IMR-90 (cell line): ENCODE measurements around the gene ZYX. TPM values are rescaled to one million over a fixed set of nuclear protein-coding genes. Genes with fewer than 3 reads are reported as not detected.

Experiments used
- ATAC-seq: fragments of 200-7000 bp; cut with Tn5 transposase; 2 replicates; pipeline ENCODE4 v1.9.1; 2020; ENCODE audit warnings: low read depth, mild to moderate bottlenecking, moderate library complexity
- BruUV-seq: library from RNA; stranded (reverse); fragments of 400-500 nt; replicated peaks from 2 replicates; lab custom pipeline; 2021; lab: Mats Ljungman, UMichigan
- CTCF ChIA-PET: fragments of 300-600 bp; formaldehyde crosslinking; extraction: SDS; loops from one replicate; lab custom pipeline; 2021; ENCODE audit warnings: antibody characterized with exemption; lab: Yijun Ruan, JAX
- POLR2A ChIA-PET: fragments of 300-600 bp; sonication (Branson Sonifier 250); formaldehyde crosslinking; loops from one replicate; lab custom pipeline; 2022; ENCODE audit warnings: antibody characterized with exemption; ENCODE audit not compliant: unreplicated experiment; lab: Charles Lee
- DNase-seq: peaks from one replicate; pipeline ENCODE4 v3.0.0; 2013
- H2AFZ ChIP-seq: replicated peaks from 2 replicates; pipeline ENCODE3; 2013; ENCODE audit warnings: low read length, mild to moderate bottlenecking; ENCODE audit not compliant: poor library complexity
- H2AK5ac ChIP-seq: 2 replicates; pipeline ENCODE4 v1.6.1; 2013; ENCODE audit warnings: low read depth, low read length, inconsistent platforms
- H2AK9ac ChIP-seq: replicated peaks from 2 replicates; pipeline ENCODE3; 2013; ENCODE audit warnings: mild to moderate bottlenecking, low read depth, low read length, moderate library complexity; ENCODE audit not compliant: poor library complexity
- H2BK120ac ChIP-seq: 2 replicates; pipeline ENCODE4 v1.6.1; 2013; ENCODE audit warnings: low read depth, low read length, inconsistent platforms
- H2BK15ac ChIP-seq: 3 replicates; pipeline ENCODE4 v1.6.1; 2013; ENCODE audit warnings: low read depth, low read length, inconsistent platforms
- H2BK20ac ChIP-seq: 2 replicates; pipeline ENCODE4 v1.6.1; 2013; ENCODE audit warnings: low read depth, mild to moderate bottlenecking, inconsistent platforms, low read length, moderate library complexity
- H2BK5ac ChIP-seq: 2 replicates; pipeline ENCODE4 v1.6.1; 2013; ENCODE audit warnings: mild to moderate bottlenecking, low read depth, low read length, inconsistent platforms; ENCODE audit not compliant: poor library complexity, severe bottlenecking
- H3K14ac ChIP-seq: replicated peaks from 2 replicates; pipeline ENCODE4 v1.6.1; 2013; ENCODE audit warnings: low read depth, low read length, inconsistent platforms
- H3K18ac ChIP-seq: 2 replicates; pipeline ENCODE4 v1.6.1; 2013; ENCODE audit warnings: low read depth, low read length, control low read depth
- H3K23ac ChIP-seq: 2 replicates; pipeline ENCODE4 v1.6.1; 2013; ENCODE audit warnings: low read depth, low read length, inconsistent platforms
- H3K27ac ChIP-seq: 2 replicates; pipeline ENCODE4 v1.5.1; 2013; ENCODE audit warnings: mild to moderate bottlenecking, control low read depth, low read length; ENCODE audit not compliant: insufficient read depth
- H3K27me3 ChIP-seq: 2 replicates; pipeline ENCODE4 v1.6.1; 2013; ENCODE audit warnings: low read length; ENCODE audit not compliant: control insufficient read depth, insufficient read depth
- H3K36me3 ChIP-seq: 2 replicates; pipeline ENCODE4 v1.6.1; 2013; ENCODE audit warnings: low read length, mixed read lengths; ENCODE audit not compliant: control insufficient read depth, insufficient read depth
- H3K4ac ChIP-seq: 2 replicates; pipeline ENCODE4 v1.6.1; 2013; ENCODE audit warnings: low read depth, low read length, inconsistent platforms
- H3K4me1 ChIP-seq: 2 replicates; pipeline ENCODE4 v1.6.1; 2013; ENCODE audit warnings: low read length, mixed read lengths; ENCODE audit not compliant: control insufficient read depth, insufficient read depth
- H3K4me2 ChIP-seq: 2 replicates; pipeline ENCODE4 v1.6.1; 2013; ENCODE audit warnings: low read depth, mild to moderate bottlenecking, control low read depth, low read length, moderate library complexity
- H3K4me3 ChIP-seq: 2 replicates; pipeline ENCODE4 v1.5.1; 2013; ENCODE audit warnings: low read depth, mild to moderate bottlenecking, control low read depth, low read length, moderate library complexity; ENCODE audit not compliant: insufficient read depth
- H3K56ac ChIP-seq: 2 replicates; pipeline ENCODE4 v1.6.1; 2013; ENCODE audit warnings: low read length, inconsistent platforms; ENCODE audit not compliant: insufficient read depth; ENCODE audit errors: extremely low read depth
- H3K79me1 ChIP-seq, 2 experiments: 2 replicates each; pipeline ENCODE4 v1.6.1; 2013; ENCODE audit warnings: low read length in 2 of 2, inconsistent platforms in 1 of 2, low read depth in 1 of 2
- H3K9ac ChIP-seq: 2 replicates; pipeline ENCODE4 v1.6.1; 2013; ENCODE audit warnings: low read depth, low read length, control low read depth
- H3K9me1 ChIP-seq: 2 replicates; pipeline ENCODE4 v1.6.1; 2013; ENCODE audit warnings: low read length, inconsistent platforms; ENCODE audit not compliant: insufficient read depth
- H3K9me3 ChIP-seq: 2 replicates; pipeline ENCODE4 v1.6.1; 2013; ENCODE audit warnings: low read length; ENCODE audit not compliant: control insufficient read depth, insufficient read depth
- H4K20me1 ChIP-seq: 2 replicates; pipeline ENCODE4 v1.6.1; 2013; ENCODE audit warnings: low read length, inconsistent platforms; ENCODE audit not compliant: insufficient read depth
- H4K5ac ChIP-seq: 2 replicates; pipeline ENCODE4 v1.6.1; 2013; ENCODE audit warnings: mild to moderate bottlenecking, low read depth, low read length, control low read depth
- H4K8ac ChIP-seq, 2 experiments: 2 replicates each; pipeline ENCODE4 v1.6.1; 2013; ENCODE audit warnings: low read depth in 2 of 2, low read length in 2 of 2, control low read depth in 1 of 2, inconsistent platforms in 1 of 2
- H4K91ac ChIP-seq: 2 replicates; pipeline ENCODE4 v1.6.1; 2013; ENCODE audit warnings: low read depth, low read length, inconsistent platforms; ENCODE audit not compliant: insufficient read depth
- CHD1 ChIP-seq: IDR thresholded peaks from 2 replicates; pipeline ENCODE4 v1.6.1; 2012; ENCODE audit warnings: low read depth, low read length, improper control_type of control experiment
- CTCF ChIP-seq: conservative IDR thresholded peaks from 2 replicates; pipeline ENCODE4 v1.5.1; 2012; ENCODE audit warnings: mild to moderate bottlenecking, low read depth, low read length, improper control_type of control experiment
- ELK1 ChIP-seq: fragments of 150-350 bp; IDR thresholded peaks from 2 replicates; pipeline ENCODE4 v1.6.1; 2016; ENCODE audit warnings: low read depth, mild to moderate bottlenecking, low read length, moderate library complexity, borderline replicate concordance
- FOS ChIP-seq: fragments of 150-350 bp; IDR thresholded peaks from 2 replicates; pipeline ENCODE4 v1.6.1; 2016; ENCODE audit warnings: low read depth, low read length
- MAFK ChIP-seq: IDR thresholded peaks from 2 replicates; pipeline ENCODE4 v1.6.1; 2012; ENCODE audit warnings: low read depth, low read length, improper control_type of control experiment
- MAZ ChIP-seq: IDR thresholded peaks from 2 replicates; pipeline ENCODE4 v1.6.1; 2012; ENCODE audit warnings: low read depth, mild to moderate bottlenecking, low read length, improper control_type of control experiment, moderate library complexity, borderline replicate concordance
- MXI1 ChIP-seq: IDR thresholded peaks from 2 replicates; pipeline ENCODE4 v1.6.1; 2012; ENCODE audit warnings: low read depth, mild to moderate bottlenecking, low read length, moderate library complexity, borderline replicate concordance
- POLR2A ChIP-seq: IDR thresholded peaks from 2 replicates; pipeline ENCODE4 v1.6.1; 2012; ENCODE audit warnings: mild to moderate bottlenecking, low read depth, low read length
- RAD21 ChIP-seq: IDR thresholded peaks from 2 replicates; pipeline ENCODE4 v1.6.1; 2012; ENCODE audit warnings: low read length, improper control_type of control experiment
- SMC3 ChIP-seq: fragments of 150-350 bp; IDR thresholded peaks from 2 replicates; pipeline ENCODE4 v1.6.1; 2016; ENCODE audit warnings: low read depth, mild to moderate bottlenecking, antibody characterized with exemption, low read length, moderate library complexity
- USF2 ChIP-seq: fragments of 150-350 bp; IDR thresholded peaks from 2 replicates; pipeline ENCODE4 v1.6.1; 2017; ENCODE audit warnings: mild to moderate bottlenecking, antibody characterized with exemption, low read length, low read depth
- WGBS, 2 experiments: methylation state at CpG; one replicate each; pipeline versions ENCODE4 v1.1.5 to v1.1.7; 2013; ENCODE audit warnings: missing lambda C conversion rate in 2 of 2; ENCODE audit not compliant: insufficient read length in 1 of 2; ENCODE audit errors: extremely low coverage in 2 of 2; 5-methylcytosine and 5-hydroxymethylcytosine counted together
- dilution Hi-C: fragments of 300-500 bp; cut with HindIII; formaldehyde crosslinking; loops from one replicate; pipeline ENCODE4 v1.14.3; 2018; ENCODE audit warnings: low sequenced_read_pairs; ENCODE audit not compliant: unreplicated experiment
- in situ Hi-C: fragments of 300-500 bp; cut with MboI; formaldehyde crosslinking; loops from 3 replicates; pipeline ENCODE4 v1.14.3; 2019; ENCODE audit warnings: low sequenced_read_pairs, inconsistent platforms, mixed read lengths
- intact Hi-C: fragments of 100-400 bp; cut with micrococcal nuclease; formaldehyde crosslinking; loops from 2 replicates; pipeline ENCODE4 v1.10.0; 2022
- polyA plus RNA-seq, 3 experiments: library from polyadenylated mRNA; depleted of rRNA; stranded (reverse); fragments of >200 nt; gene quantifications; 2 replicates each; pipeline ENCODE4 v1.2.3, GENCODE V29; 2012; ENCODE audit warnings: low replicate concordance in 1 of 3
- total RNA-seq: library from RNA; depleted of rRNA; stranded (reverse); fragments of >200 nt; gene quantifications from 2 replicates; pipeline ENCODE4 v1.2.3, GENCODE V29; 2012

Gene ZYX
- total and polyA plus RNA-seq, 2 of the 4 experiments (the other 2 are of a cell fraction) = 22.6 to 334 TPM

- peak; percentile 33 for ATAC-seq
- peak overlapping the region; percentile 89 for H2BK120ac ChIP-seq
- H2AFZ ChIP-seq = peak overlapping the region; percentile 80
- peak overlapping the region; percentile 92 for H3K14ac ChIP-seq
- H3K9me1 ChIP-seq = peaks cover 25% of the 10 kb centered on the region
- peak overlapping the region; percentile 98 for H3K9ac ChIP-seq
- in situ Hi-C loops = no loop called here
- no peak overlapping the region for H2BK20ac ChIP-seq
- H3K36me3 ChIP-seq = peaks cover 29% of the 10 kb centered on the region
- H4K91ac ChIP-seq = peak overlapping the region; percentile 91
- intact Hi-C loops = loop anchor here (1.0 to 5.0 kb wide), 3 partner anchors 92 to 818 kb away; partner anchors contain the start of gene CASP2
- peaks cover 30% of the 10 kb centered on the region for H3K4me1 ChIP-seq
- ChIA-PET CTCF (interaction anchor here (0.6 to 2.1 kb wide), 12 partner anchors 11 to 1012 kb away, joined by 3 to 12 read pairs (median 5); partner anchors contain the start of genes FAM131B and GSTK1), POLR2A (no interaction called here)
- no peaks in the 10 kb centered on the region for H3K9me3 ChIP-seq
- H4K8ac ChIP-seq = peak overlapping the region; percentile 93 to 98
- dilution Hi-C loops = no loop called here
- peak overlapping the region; percentile 96 for H3K4ac ChIP-seq
- peak; percentile 64; the same call in 1 of the 2 replicates for TF ChIP-seq CHD1
- TF ChIP-seq ELK1 = no peak
- TF ChIP-seq FOS = no peak
- no peak for TF ChIP-seq MAFK
- TF ChIP-seq RAD21 = peak; percentile 54
- no peak; the same call in 1 of the 2 replicates for TF ChIP-seq MAZ
- TF ChIP-seq SMC3 = peak; percentile 37
- no peak for TF ChIP-seq USF2
- TF ChIP-seq CTCF = peak; percentile 85
- no peak for TF ChIP-seq POLR2A
- no peak for TF ChIP-seq MXI1
- H2AK9ac ChIP-seq = peak overlapping the region; percentile 98
- peak overlapping the region; percentile 85 for H4K5ac ChIP-seq
- H3K27ac ChIP-seq = peak overlapping the region; percentile 100
- no peaks in the 10 kb centered on the region for H3K27me3 ChIP-seq
- peak overlapping the region; percentile 62; the same call in 2 of the 3 replicates for H2BK15ac ChIP-seq
- peaks cover 9 to 49% of the 10 kb centered on the region in 2 experiments; a peak in 3 of 4 replicates for H3K79me1 ChIP-seq
- peak overlapping the region; percentile 68 for H3K4me3 ChIP-seq
- H2BK5ac ChIP-seq = peak overlapping the region; percentile 96
- WGBS, 2 experiments = 0% methylated on average over 2 of the region's 35 CpGs; no CpG with 5 or more reads in 1 of the 2 experiments
- H3K4me2 ChIP-seq = peak overlapping the region; percentile 64
- BruUV-seq = TSS peak; percentile 77
- peak overlapping the region; percentile 78 for H3K18ac ChIP-seq
- H3K56ac ChIP-seq = peak overlapping the region; percentile 99
- H4K20me1 ChIP-seq = peaks cover 35% of the 10 kb centered on the region
- peak overlapping the region; percentile 70 for H3K23ac ChIP-seq
- peak; percentile 82 for DNase-seq
- peak overlapping the region; percentile 85 for H2AK5ac ChIP-seq
Measured at GRCh38 chr7:143380260-143380645, 892 bp upstream of the ZYX start.
